ENCODE results near the gene PRKAR1B. TPM values are rescaled to one million over a fixed set of nuclear protein-coding genes. Genes with fewer than 3 reads are reported as not detected.
A peak's percentile ranks its signal among the peaks of the same experiment; 100 is the strongest.

PRKAR1B gene
- total RNA-seq, 1 experiment from 2014 or later = 14.1 TPM

- Histone ChIP-seq H3K27ac (ENCODE audit: low read depth, low read length) (no peak overlapping the region), H3K4me1 (ENCODE audit: control insufficient read depth in 1 of 2, insufficient read depth in 2 of 2, low read length in 2 of 2) (no peaks in the 10 kb centered on the region), H3K9me2 (ENCODE audit: insufficient read depth) (no peaks in the 10 kb centered on the region), H3K4me2 (ENCODE audit: low read length) (no peak overlapping the region), H3K4me3 (replicated peaks in 1 of 2; ENCODE audit: low read depth in 1 of 2, low read length in 2 of 2) (no peak overlapping the region), H3K9ac (ENCODE audit: low read length) (no peak overlapping the region), H4K20me1 (ENCODE audit: insufficient read depth) (no peaks in the 10 kb centered on the region), H3K27me3 (ENCODE audit: insufficient read depth, low read length) (no peaks in the 10 kb centered on the region), H2AFZ (ENCODE audit: low read depth, low read length, poor library complexity, severe bottlenecking) (no peak overlapping the region), H3K36me3 (ENCODE audit: control insufficient read depth in 1 of 2, insufficient read depth in 2 of 2, low read length in 2 of 2) (peaks cover 19 to 21% of the 10 kb centered on the region in 2 experiments; a peak in 3 of 4 replicates), H3K79me2 (ENCODE audit: insufficient read depth, low read length) (peaks cover 3% of the 10 kb centered on the region; the same call in 1 of the 2 replicates), H3K9me3 (ENCODE audit: control insufficient read depth in 1 of 2, insufficient read depth in 1 of 2, low read depth in 1 of 2, low read length in 2 of 2) (no peaks in the 10 kb centered on the region)
- no TSS peak for BruUV-seq (replicated peaks)
- TF ChIP-seq FOSL1 (IDR thresholded peaks at IDR 0.05; ENCODE audit: low read depth) = no peak
- intact Hi-C loops (cut with micrococcal nuclease) = no loop called here
- ChIA-PET CTCF (no interaction called here), POLR2A (no interaction called here), RAD21 (ENCODE audit: low non-redundant PET in 1 of 2, low total read pairs in 2 of 2, uncharacterized antibody in 2 of 2, unreplicated experiment in 2 of 2) (no interaction called here)
- DNase-seq (ENCODE audit: low read depth, low spot score) (no peak), ATAC-seq (peak; percentile 50; the same call in 1 of the 2 replicates)
Observed at GRCh38 chr7:768881-769504, 41.9 kb upstream of the PRKAR1B start.

- intact Hi-C loops (cut with micrococcal nuclease) = no loop called here
- no peak overlapping the region for H3K4me3 ChIP-seq (replicated peaks in 1 of 2; ENCODE audit: low read depth in 1 of 2, low read length in 2 of 2)
- RAD21 ChIA-PET (ENCODE audit: low non-redundant PET in 1 of 2, low total read pairs in 2 of 2, uncharacterized antibody in 2 of 2, unreplicated experiment in 2 of 2) = no interaction called here
- TF ChIP-seq EZH2 (IDR thresholded peaks at IDR 0.05) = no peak
- TF ChIP-seq RAD21 (IDR thresholded peaks at IDR 0.05; ENCODE audit: low read depth) = no peak
- no peak for TF ChIP-seq ZBTB33 (IDR thresholded peaks at IDR 0.05; ENCODE audit: extremely low read depth, insufficient replicate concordance, low read length)
- TF ChIP-seq POLR2A (IDR thresholded peaks at IDR 0.05; ENCODE audit: borderline replicate concordance, extremely low read depth, insufficient read depth, insufficient read length) = no peak
- TF ChIP-seq TCF7L2 (IDR thresholded peaks at IDR 0.05; ENCODE audit: borderline replicate concordance, extremely low read depth, insufficient read depth, insufficient read length) = no peak
- TF ChIP-seq ATF3 (IDR thresholded peaks at IDR 0.05) = no peak
- TF ChIP-seq SP1 (IDR thresholded peaks at IDR 0.05; ENCODE audit: low read depth) = no peak
- TF ChIP-seq FOSL1 (IDR thresholded peaks at IDR 0.05; ENCODE audit: low read depth) = no peak
- no peak for TF ChIP-seq POLR2AphosphoS5 (IDR thresholded peaks at IDR 0.05; ENCODE audit: low read depth, low read length)
- no peak for TF ChIP-seq REST (IDR thresholded peaks at IDR 0.05; ENCODE audit: low read depth)
- no peak for TF ChIP-seq ELF1 (IDR thresholded peaks at IDR 0.05; ENCODE audit: borderline replicate concordance, low read depth)
- TF ChIP-seq SRF (IDR thresholded peaks at IDR 0.05; ENCODE audit: low read depth) = no peak
- TF ChIP-seq MAX (IDR thresholded peaks at IDR 0.05) = no peak
Observed at GRCh38 chr7:767941-768731, 41.1 kb upstream of the PRKAR1B start.

More at GRCh38 chr7:767941-768731, 41.1 kb upstream of the PRKAR1B start:
- ATAC-seq (no peak), DNase-seq (ENCODE audit: low read depth, low spot score) (no peak)
- no peaks in the 10 kb centered on the region for H4K20me1 ChIP-seq (ENCODE audit: insufficient read depth)
- H3K9ac ChIP-seq (ENCODE audit: low read length) = no peak overlapping the region
- no peaks in the 10 kb centered on the region for H3K9me2 ChIP-seq (ENCODE audit: insufficient read depth)
- H3K79me2 ChIP-seq (ENCODE audit: insufficient read depth, low read length) = peaks cover 3% of the 10 kb centered on the region; the same call in 1 of the 2 replicates
- no TSS peak for BruUV-seq (replicated peaks)
- H2AFZ ChIP-seq (ENCODE audit: low read depth, low read length, poor library complexity, severe bottlenecking) = no peak overlapping the region
- H3K4me2 ChIP-seq (ENCODE audit: low read length) = no peak overlapping the region
- H3K9me3 ChIP-seq (ENCODE audit: control insufficient read depth in 1 of 2, insufficient read depth in 1 of 2, low read depth in 1 of 2, low read length in 2 of 2) = no peaks in the 10 kb centered on the region
- no peaks in the 10 kb centered on the region for H3K4me1 ChIP-seq (ENCODE audit: control insufficient read depth in 1 of 2, insufficient read depth in 2 of 2, low read length in 2 of 2)
- CTCF ChIA-PET = no interaction called here
- no peak overlapping the region for H3K27ac ChIP-seq (ENCODE audit: low read depth, low read length)
- H3K36me3 ChIP-seq (ENCODE audit: control insufficient read depth in 1 of 2, insufficient read depth in 2 of 2, low read length in 2 of 2) = peaks cover 22 to 26% of the 10 kb centered on the region in 2 experiments; a peak in 3 of 4 replicates
- H3K27me3 ChIP-seq (ENCODE audit: insufficient read depth, low read length) = no peaks in the 10 kb centered on the region
- POLR2A ChIA-PET = no interaction called here

Measured in HCT116 (cell line).